ENCODE data around the gene GAP43.
"Not testable (repeated sequence)": the region's sequence is repeated elsewhere in the genome, so short reads cannot be mapped to it uniquely, and the experiment has no call there.

GRCh38 chr3:115736341-115736740, 113.0 kb downstream of the GAP43 start:
- not testable (repeated sequence) for TF ChIP-seq CTCF (conservative IDR thresholded peaks at IDR 0.05 in 1 of 2, IDR thresholded peaks at IDR 0.05 in 1 of 2; ENCODE audit: low read depth in 1 of 2, low read length in 2 of 2); EZH2 (IDR thresholded peaks at IDR 0.05; ENCODE audit: low read length, missing control alignments)

All from fibroblast of lung (primary cell).